Naive B cell (primary cell): ENCODE data around the gene CRYZ. TPM values are rescaled to one million over a fixed set of nuclear protein-coding genes. Genes with fewer than 3 reads are reported as not detected.

Experiments
- ATAC-seq, 2 donors: fragments of 150-1000 bp; cut with Tn5 transposase; 2 replicates each; pipeline ENCODE4 v1.10.0; 2021; ENCODE audit warnings: low read depth in 2 of 2, mild to moderate bottlenecking in 2 of 2, moderate library complexity in 2 of 2
- DNase-seq: peaks from one replicate; pipeline ENCODE4 v3.0.0; 2022
- H3K27ac Mint-ChIP-seq, 6 donors: one replicate each; pipeline ENCODE4 v1.8.0; 2020 to 2022; ENCODE audit warnings: mild to moderate bottlenecking in 6 of 6, mixed read lengths in 6 of 6, moderate library complexity in 5 of 6, inconsistent platforms in 2 of 6
- H3K27me3 Mint-ChIP-seq, 3 donors: one replicate each; pipeline ENCODE4 v1.8.0; 2021 to 2022; ENCODE audit warnings: mixed read lengths in 3 of 3, mild to moderate bottlenecking in 1 of 3
- H3K36me3 Mint-ChIP-seq, 2 donors: one replicate each; pipeline ENCODE4 v1.8.0; 2020 to 2022; ENCODE audit warnings: mixed read lengths in 2 of 2, inconsistent platforms in 1 of 2, mild to moderate bottlenecking in 1 of 2
- H3K4me1 Mint-ChIP-seq, 3 donors: one replicate each; pipeline ENCODE4 v1.8.0; 2020 to 2022; ENCODE audit warnings: mixed read lengths in 3 of 3, inconsistent platforms in 1 of 3, mild to moderate bottlenecking in 1 of 3, moderate library complexity in 1 of 3
- H3K4me3 Mint-ChIP-seq, 8 donors: one replicate each; pipeline ENCODE4 v1.8.0; 2020 to 2022; ENCODE audit warnings: mild to moderate bottlenecking in 8 of 8, mixed read lengths in 8 of 8, moderate library complexity in 8 of 8, inconsistent platforms in 2 of 8
- H3K9me3 Mint-ChIP-seq, 7 donors: one replicate each; pipeline ENCODE4 v1.8.0; 2020 to 2022; ENCODE audit warnings: mixed read lengths in 7 of 7, mild to moderate bottlenecking in 5 of 7, inconsistent platforms in 2 of 7, moderate library complexity in 1 of 7
- polyA plus RNA-seq, 6 donors: library from polyadenylated mRNA; unstranded; fragments of 300-500 nt; fragmentation: Illumina TruSeq; gene quantifications; one replicate each; pipeline ENCODE4 v1.2.3, GENCODE V29; 2021; ENCODE audit warnings: low read depth in 6 of 6

Gene CRYZ
- polyA plus RNA-seq, 6 donors from 2014 or later = 23.5 to 49.4 (median 42.5) TPM

DNA sequence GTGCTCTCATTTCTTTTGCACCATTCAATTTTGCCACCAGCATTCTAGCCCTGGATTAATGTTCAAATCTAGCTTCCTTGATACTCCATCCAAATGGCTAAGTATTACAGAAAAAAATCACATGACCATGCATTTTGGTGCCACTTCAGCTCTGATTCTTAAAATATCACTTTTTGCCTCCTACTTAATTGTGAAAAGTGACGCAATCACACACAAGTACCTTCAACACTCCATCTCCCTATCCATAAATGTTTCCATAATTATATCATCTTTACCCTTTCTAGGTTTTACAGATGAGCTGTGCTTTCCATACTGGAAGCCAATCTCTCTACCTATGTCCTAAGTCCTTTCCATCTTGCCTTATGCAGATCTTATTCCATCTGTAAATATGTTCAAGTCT lies 16.0 kb downstream of the CRYZ start:
- no peaks in the 10 kb centered on the region for H3K4me1 Mint-ChIP-seq
- DNase-seq (no peak), ATAC-seq (no peak)
- H3K4me3 Mint-ChIP-seq = no peak overlapping the region
- no peaks in the 10 kb centered on the region for H3K9me3 Mint-ChIP-seq
- H3K27ac Mint-ChIP-seq = no peak overlapping the region
- H3K36me3 Mint-ChIP-seq = peaks cover 14 to 20% of the 10 kb centered on the region in 2 donors
- H3K27me3 Mint-ChIP-seq = no peaks in the 10 kb centered on the region

DNA sequence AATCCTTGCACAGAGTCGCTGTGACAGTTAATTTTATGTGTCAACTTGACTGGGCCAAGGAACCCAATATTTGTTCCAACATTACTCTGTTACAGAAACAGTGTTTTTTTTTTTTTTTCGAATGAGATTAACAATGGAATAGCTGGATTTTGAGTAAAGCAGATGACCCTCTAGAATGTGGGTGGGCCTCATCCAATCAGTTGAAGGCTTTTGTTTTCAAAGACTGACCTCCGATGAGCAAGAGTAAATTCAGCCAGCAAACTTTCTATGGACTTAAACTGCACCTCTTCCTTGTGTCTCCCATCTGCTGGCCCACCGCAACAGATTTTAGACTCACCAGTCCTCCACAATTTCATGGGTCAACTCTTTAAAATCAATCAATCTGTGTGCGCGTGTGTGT lies 17.0 kb downstream of the CRYZ start:
- Mint-ChIP-seq H3K4me3 (no peak overlapping the region), H3K4me1 (no peaks in the 10 kb centered on the region), H3K27me3 (no peaks in the 10 kb centered on the region), H3K36me3 (peaks cover 4 to 18% of the 10 kb centered on the region in 2 donors), H3K9me3 (no peaks in the 10 kb centered on the region), H3K27ac (no peak overlapping the region)
- ATAC-seq (no peak), DNase-seq (no peak)

DNA sequence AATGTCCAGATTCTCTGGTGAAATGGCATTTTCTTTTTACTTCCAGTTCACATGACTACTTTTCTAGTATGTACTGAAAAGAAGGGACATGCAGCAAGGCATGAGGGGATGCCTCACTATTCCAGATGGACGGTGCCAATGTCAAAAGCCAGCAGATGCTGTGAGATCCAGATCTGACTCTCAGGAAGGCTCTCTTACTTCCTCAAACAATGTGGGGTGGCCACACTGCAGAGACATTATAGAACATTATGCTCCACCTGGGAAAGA lies 17.7 kb downstream of the CRYZ start:
- Mint-ChIP-seq H3K36me3 (peaks cover 0 to 15% of the 10 kb centered on the region in 2 donors), H3K27ac (peak overlapping the region in 1 of 6 donors; percentile 19)
- no peak for DNase-seq

DNA sequence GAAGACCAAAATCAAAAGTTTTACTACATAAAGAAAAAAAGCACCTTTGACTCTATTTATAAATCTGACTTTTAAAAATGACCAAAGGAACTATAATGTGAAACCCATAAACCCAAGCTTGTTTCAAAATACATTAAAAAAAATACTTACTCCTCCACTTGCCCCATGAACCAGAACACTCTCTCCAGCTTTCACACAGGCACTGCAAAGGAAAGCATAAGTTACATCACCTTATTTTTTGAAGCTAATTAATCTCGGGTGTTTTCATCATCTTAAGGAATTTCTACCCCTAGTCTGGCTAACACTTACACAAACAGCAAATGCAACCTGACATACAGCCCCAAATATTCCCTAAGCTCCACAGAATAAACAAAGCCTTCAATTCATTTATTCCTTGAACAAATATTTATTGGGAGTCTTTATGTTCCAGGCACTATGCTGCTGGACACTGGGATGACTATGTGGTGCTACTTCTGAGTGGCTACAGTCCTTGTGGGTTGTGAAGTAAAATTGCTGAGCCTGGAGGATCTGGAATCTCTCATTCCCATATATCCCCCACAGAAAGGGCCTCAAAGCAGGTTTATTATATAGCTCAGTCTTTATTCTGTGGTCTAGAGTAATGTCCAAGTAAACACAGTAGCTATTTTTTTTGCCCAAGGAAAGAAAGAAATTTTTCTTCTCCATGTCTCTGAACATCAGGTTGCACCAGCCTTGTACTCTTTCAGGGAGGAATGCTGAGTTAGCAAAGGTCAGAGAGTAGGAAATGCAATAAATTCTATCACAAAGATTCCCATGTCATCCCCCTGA lies 18.2 kb downstream of the CRYZ start:
- H3K4me1 Mint-ChIP-seq = no peaks in the 10 kb centered on the region
- ATAC-seq = no peak
- no peaks in the 10 kb centered on the region for H3K9me3 Mint-ChIP-seq
- DNase-seq = no peak
- no peak overlapping the region for H3K4me3 Mint-ChIP-seq
- H3K27ac Mint-ChIP-seq = peak overlapping the region in 1 of 6 donors; percentile 88
- peaks cover under 1 to 12% of the 10 kb centered on the region in 2 donors for H3K36me3 Mint-ChIP-seq
- no peaks in the 10 kb centered on the region for H3K27me3 Mint-ChIP-seq

More for the DNA sequence above, 17.7 kb downstream of the CRYZ start:
- H3K4me3 Mint-ChIP-seq = no peak overlapping the region
- no peaks in the 10 kb centered on the region for H3K9me3 Mint-ChIP-seq
- no peak for ATAC-seq
- no peaks in the 10 kb centered on the region for H3K27me3 Mint-ChIP-seq
- no peaks in the 10 kb centered on the region for H3K4me1 Mint-ChIP-seq

DNA sequence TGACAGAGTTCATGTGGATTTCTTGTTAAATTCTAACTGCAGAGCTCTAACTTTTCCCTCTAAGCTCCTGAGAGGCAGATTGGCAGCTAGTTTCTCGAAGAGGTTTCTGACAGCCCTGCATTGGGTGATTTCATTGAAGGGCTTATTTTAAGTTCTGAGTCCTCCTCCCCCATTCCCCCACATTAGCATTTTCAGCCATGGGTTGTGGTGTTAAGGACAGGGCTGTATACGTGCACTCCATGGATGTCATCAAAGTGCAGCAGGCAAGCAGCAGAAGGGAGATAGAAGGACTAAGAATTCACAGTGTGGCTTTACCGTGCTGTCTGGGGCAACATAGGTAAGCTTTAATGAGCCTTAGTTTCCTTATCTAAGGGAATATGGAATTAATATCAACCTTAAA lies 19.0 kb downstream of the CRYZ start:
- H3K4me3 Mint-ChIP-seq = no peak overlapping the region
- DNase-seq (no peak), ATAC-seq (no peak)
- H3K27ac Mint-ChIP-seq = no peak overlapping the region
- H3K27me3 Mint-ChIP-seq = no peaks in the 10 kb centered on the region
- H3K4me1 Mint-ChIP-seq = no peaks in the 10 kb centered on the region
- no peaks in the 10 kb centered on the region for H3K9me3 Mint-ChIP-seq
- peaks cover 8 to 16% of the 10 kb centered on the region in 2 donors for H3K36me3 Mint-ChIP-seq

DNA sequence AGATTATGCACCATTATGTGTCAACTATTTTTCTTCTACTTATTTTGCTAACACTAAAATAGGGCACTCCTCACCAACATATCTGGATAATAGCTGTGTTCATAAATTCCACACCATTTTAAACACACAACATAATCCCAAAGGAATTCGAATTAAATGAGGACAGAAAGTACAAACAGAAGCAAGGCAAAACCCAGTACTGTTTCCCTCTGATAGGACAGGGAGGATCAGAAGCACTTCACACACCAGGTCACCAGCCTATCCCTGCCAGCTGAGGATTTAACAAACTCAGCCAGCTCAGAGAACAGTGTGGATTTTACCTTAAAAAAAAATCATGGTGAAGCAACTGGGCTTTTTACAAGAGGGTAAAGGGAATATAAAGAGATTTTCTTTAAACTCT lies 20.0 kb downstream of the CRYZ start:
- DNase-seq (no peak), ATAC-seq (no peak)
- H3K9me3 Mint-ChIP-seq = no peaks in the 10 kb centered on the region
- no peaks in the 10 kb centered on the region for H3K4me1 Mint-ChIP-seq
- H3K36me3 Mint-ChIP-seq = peaks cover 15 to 25% of the 10 kb centered on the region in 2 donors
- H3K4me3 Mint-ChIP-seq = no peak overlapping the region
- H3K27ac Mint-ChIP-seq = no peak overlapping the region
- H3K27me3 Mint-ChIP-seq = no peaks in the 10 kb centered on the region

DNA sequence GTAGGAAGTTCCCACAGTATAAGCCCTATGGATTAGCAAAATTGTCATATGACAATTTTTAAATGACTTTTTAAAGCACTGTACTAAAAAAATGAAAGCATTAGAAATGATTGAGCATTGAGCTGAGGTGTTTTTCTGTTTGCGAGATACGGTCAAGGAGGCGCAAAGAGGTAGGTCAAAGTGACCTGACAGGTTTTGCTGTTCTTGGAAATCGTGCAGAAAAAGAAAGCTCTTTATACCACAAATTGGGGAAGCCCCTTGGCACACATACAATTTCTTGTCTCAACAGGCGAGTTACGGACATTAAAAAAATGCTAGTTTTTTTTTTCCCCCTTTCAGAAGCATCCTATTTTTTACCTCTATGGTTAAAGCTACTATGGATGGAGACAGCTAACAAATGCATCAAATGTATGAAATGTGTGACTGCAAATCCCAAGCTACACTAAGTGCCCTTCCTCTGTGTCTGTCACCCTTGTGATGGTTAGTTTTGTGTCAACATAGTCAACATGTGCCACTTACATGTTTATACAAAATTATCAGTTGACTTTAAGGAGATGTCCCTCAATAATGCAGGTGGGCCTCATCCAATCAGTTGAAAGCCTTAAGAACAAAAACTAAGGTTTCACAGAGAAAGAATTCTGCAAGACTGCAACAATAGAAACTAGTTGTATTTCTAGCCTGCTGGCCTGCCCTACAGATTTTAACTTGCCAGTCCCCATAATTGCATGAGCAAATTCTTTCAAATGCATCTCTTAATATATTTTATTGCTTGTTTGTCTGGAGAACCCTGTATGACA lies 29.3 kb downstream of the CRYZ start:
- Mint-ChIP-seq H3K4me1 (no peaks in the 10 kb centered on the region), H3K36me3 (peaks cover 24 to 43% of the 10 kb centered on the region in 2 donors), H3K27me3 (no peaks in the 10 kb centered on the region), H3K4me3 (no peak overlapping the region), H3K9me3 (no peaks in the 10 kb centered on the region), H3K27ac (peak overlapping the region in 2 of 6 donors; percentile 24 to 50)
- DNase-seq (no peak), ATAC-seq (no peak)

DNA sequence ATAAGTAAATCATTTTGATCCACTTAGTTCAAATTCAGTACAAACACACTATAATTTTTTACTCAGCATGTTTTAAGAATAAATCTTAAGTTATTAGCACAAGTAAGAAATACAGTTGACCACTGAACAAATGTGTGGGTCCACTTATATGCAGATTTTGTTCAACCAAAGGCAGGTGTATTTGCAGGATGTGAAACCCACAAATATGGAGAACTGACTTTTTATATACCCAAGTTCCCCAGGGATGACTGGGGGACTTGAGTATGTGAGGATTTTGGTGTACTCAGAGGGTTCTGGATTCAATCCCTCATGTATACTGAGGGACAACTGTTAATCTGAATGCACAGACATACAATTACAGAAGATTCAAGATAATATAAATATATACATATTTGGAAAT lies 33.5 kb downstream of the CRYZ start:
- H3K4me3 Mint-ChIP-seq = no peak overlapping the region
- no peak for ATAC-seq
- no peaks in the 10 kb centered on the region for H3K27me3 Mint-ChIP-seq
- peaks cover 0 to 3% (median 0%) of the 10 kb centered on the region in 3 donors for H3K4me1 Mint-ChIP-seq
- no peak for DNase-seq
- no peaks in the 10 kb centered on the region for H3K9me3 Mint-ChIP-seq
- H3K27ac Mint-ChIP-seq = no peak overlapping the region
- peaks cover 13 to 20% of the 10 kb centered on the region in 2 donors for H3K36me3 Mint-ChIP-seq

DNA sequence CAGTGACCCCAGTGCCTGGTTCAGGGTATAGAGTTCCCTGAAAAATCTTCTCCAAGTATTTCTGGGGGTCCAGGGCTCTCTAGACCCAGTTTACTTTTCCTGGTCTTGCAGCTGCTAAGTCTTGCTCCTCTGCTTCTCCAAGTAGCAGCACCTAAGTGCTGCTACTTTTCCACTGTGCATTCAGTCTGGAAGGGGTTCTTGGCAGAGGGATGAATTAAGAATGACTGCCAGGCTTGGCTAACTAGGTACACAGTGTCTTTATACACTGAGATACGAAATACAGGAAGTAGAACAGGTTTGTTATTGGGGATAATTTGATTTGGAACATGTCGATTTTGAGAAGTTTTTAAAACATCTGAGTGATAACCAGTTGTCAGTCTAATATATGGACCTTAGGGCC lies 35.0 kb downstream of the CRYZ start:
- DNase-seq (no peak), ATAC-seq (no peak)
- H3K27me3 Mint-ChIP-seq = no peaks in the 10 kb centered on the region
- H3K9me3 Mint-ChIP-seq = no peaks in the 10 kb centered on the region
- H3K4me3 Mint-ChIP-seq = no peak overlapping the region
- peaks cover 0 to 3% (median 0%) of the 10 kb centered on the region in 3 donors for H3K4me1 Mint-ChIP-seq
- peaks cover 0 to 6% of the 10 kb centered on the region in 2 donors for H3K36me3 Mint-ChIP-seq
- peak overlapping the region in 1 of 6 donors; percentile 4 for H3K27ac Mint-ChIP-seq

DNA sequence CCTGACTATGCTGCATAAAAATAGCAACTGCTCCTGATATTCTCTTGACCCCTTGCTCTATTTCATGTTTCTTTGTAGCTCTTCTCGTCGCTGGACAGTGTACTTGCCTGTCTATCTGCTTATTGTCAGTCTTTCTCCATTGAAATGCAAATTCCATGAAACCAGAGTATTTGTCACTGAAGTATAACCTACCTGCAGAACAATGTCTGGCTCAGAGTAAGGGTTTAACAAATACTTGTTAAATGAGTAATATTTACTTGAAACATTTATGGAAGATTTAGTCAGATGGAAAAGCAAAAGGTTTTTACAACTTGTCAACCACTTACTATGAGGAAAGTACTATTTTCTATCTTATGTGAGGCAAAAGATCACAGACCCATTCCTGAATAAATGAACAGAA lies 39.4 kb downstream of the CRYZ start:
- Mint-ChIP-seq H3K4me3 (no peak overlapping the region), H3K36me3 (no peaks in the 10 kb centered on the region), H3K27me3 (no peaks in the 10 kb centered on the region), H3K27ac (no peak overlapping the region), H3K9me3 (no peaks in the 10 kb centered on the region), H3K4me1 (peaks cover 0 to 3% (median 0%) of the 10 kb centered on the region in 3 donors)
- ATAC-seq (no peak), DNase-seq (no peak)

DNA sequence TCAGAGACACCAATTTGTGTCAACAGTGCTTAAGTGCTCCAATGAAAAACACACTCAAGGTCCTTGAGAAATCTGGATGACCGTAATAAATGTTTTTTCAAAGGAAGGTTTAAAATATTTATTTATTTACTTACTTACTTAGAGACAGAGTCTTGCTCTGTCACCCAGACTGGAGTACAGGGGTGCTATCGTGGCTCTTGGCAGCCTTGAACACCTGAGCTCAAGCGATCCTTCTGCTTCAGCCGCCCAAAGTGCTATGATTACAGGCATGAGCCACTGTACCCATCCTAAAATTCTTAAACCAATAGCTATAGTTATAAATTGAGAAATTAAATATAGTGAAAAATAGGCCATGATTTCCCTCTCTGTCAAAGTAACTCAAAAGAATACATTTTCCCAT lies 41.9 kb downstream of the CRYZ start:
- no peak for DNase-seq
- H3K4me1 Mint-ChIP-seq = no peaks in the 10 kb centered on the region
- H3K27ac Mint-ChIP-seq = no peak overlapping the region
- no peak for ATAC-seq
- H3K36me3 Mint-ChIP-seq = no peaks in the 10 kb centered on the region
- no peaks in the 10 kb centered on the region for H3K9me3 Mint-ChIP-seq
- H3K27me3 Mint-ChIP-seq = no peaks in the 10 kb centered on the region
- H3K4me3 Mint-ChIP-seq = no peak overlapping the region

DNA sequence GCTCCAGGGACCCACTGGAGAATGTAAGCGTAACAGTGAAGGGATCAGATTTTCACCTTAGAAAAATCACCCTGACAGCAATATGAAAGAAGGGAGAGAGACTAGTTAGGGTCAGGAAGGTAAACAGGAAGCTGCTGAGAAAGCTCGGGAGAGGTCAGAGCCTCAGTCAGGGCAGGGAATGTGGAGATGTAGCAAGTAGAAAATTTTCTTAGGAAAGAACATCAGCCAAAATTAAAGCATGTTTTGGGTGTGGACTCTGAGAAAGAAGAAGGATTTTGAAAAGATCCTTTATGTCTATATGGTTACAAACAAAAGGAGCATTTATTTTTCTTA lies 42.5 kb downstream of the CRYZ start:
- peak overlapping the region in 1 of 8 donors; percentile 0 for H3K4me3 Mint-ChIP-seq
- H3K36me3 Mint-ChIP-seq = no peaks in the 10 kb centered on the region
- DNase-seq (no peak), ATAC-seq (no peak)
- no peaks in the 10 kb centered on the region for H3K4me1 Mint-ChIP-seq
- H3K9me3 Mint-ChIP-seq = no peaks in the 10 kb centered on the region
- H3K27me3 Mint-ChIP-seq = no peaks in the 10 kb centered on the region
- H3K27ac Mint-ChIP-seq = no peak overlapping the region

DNA sequence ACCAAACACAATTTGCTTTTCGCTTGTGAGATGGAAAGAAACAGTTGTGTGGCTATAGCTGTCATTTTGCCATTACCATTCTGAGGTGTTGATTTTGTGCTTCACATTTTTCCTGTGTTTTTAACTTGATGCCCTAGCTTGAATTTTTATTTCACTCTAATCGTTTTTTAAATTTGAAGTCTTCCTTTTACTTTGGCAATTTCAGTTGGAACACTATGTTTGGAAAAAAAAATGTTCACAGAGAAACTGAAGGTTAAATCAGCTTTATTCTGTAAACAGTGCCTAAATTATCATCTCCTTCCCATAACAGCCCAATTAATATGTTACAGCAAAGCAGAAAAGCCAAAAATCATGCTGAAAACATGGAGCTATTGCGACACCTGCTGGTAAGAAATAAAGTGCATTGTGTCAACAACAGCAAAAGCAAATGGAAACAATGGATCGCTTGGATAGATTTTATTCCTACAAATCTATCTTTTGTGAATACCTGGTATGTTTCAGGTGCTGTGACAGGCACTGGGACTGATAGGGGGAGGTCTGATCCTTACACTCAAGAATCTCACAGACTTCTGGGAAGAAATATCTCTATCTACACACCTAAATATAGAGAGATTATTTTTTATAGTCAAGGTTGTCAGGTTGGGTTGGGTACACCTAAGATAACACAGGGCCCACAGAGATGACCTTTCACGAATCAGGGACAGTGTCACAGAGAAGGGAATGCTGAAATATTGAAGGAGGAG lies 43.1 kb downstream of the CRYZ start:
- H3K27me3 Mint-ChIP-seq = no peaks in the 10 kb centered on the region
- H3K4me1 Mint-ChIP-seq = no peaks in the 10 kb centered on the region
- ATAC-seq (no peak), DNase-seq (peak; percentile 25)
- peak overlapping the region in 2 of 6 donors; percentile 5 to 45 for H3K27ac Mint-ChIP-seq
- H3K9me3 Mint-ChIP-seq = no peaks in the 10 kb centered on the region
- H3K36me3 Mint-ChIP-seq = no peaks in the 10 kb centered on the region
- H3K4me3 Mint-ChIP-seq = peak overlapping the region in 1 of 8 donors; percentile 0

DNA sequence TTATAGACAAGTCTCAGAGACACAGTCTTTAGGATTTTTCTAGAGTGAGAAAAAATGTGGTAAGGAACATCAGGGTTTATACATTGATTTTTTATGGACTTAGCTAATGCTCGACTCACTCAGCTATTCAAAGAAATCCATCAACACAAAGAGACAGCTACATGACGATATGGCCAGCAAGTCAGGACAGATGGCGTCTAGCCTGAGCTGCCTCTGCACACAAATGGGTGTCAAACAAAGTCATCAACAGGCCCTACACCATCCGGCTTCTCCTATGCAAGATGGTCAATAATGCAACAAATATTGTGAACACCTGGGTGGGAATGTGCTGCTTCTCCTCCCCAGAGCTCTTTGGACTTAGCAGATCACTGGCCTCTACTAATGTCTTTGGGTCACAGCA lies 45.9 kb downstream of the CRYZ start:
- H3K9me3 Mint-ChIP-seq = no peaks in the 10 kb centered on the region
- H3K4me3 Mint-ChIP-seq = no peak overlapping the region
- DNase-seq = no peak
- no peaks in the 10 kb centered on the region for H3K4me1 Mint-ChIP-seq
- H3K36me3 Mint-ChIP-seq = no peaks in the 10 kb centered on the region
- ATAC-seq = no peak
- H3K27me3 Mint-ChIP-seq = no peaks in the 10 kb centered on the region
- no peak overlapping the region for H3K27ac Mint-ChIP-seq
